ENCODE results near the gene NME1. TPM values are rescaled to one million over a fixed set of nuclear protein-coding genes. Genes with fewer than 3 reads are reported as not detected.

NME1 gene
- total RNA-seq, 2 experiments from 2014 or later, result 296 to 301 TPM

GRCh38 chr17:51159604-51160003, 6.2 kb downstream of the NME1 start:
- ChIA-PET CTCF (interaction anchor here (0.9 kb wide), 1 partner anchor 93 kb away, joined by 3 read pairs; no protein-coding TSS in a partner anchor), POLR2A (interaction anchor here (0.8 to 1.4 kb wide), 2 partner anchors 12 to 107 kb away, joined by 3 to 4 read pairs; no protein-coding TSS in a partner anchor)
- no peak overlapping the region for H3K4me3 Mint-ChIP-seq
- peaks cover 51% of the 10 kb centered on the region for H3K36me3 Mint-ChIP-seq (ENCODE audit: low read depth)
- no peak for TF ChIP-seq CTCF (IDR thresholded peaks at IDR 0.05)
- ATAC-seq (no peak), DNase-seq (no peak)
- intact Hi-C loops (cut with micrococcal nuclease), result loop anchor here (10.0 kb wide), 1 partner anchor 295 kb away; the partner anchor contains the start of gene TOB1
- H3K4me1 Mint-ChIP-seq (ENCODE audit: low read depth), result peaks cover 24% of the 10 kb centered on the region
- H3K27me3 Mint-ChIP-seq, result no peaks in the 10 kb centered on the region
- H3K9me3 Mint-ChIP-seq, result no peaks in the 10 kb centered on the region
- H3K27ac Mint-ChIP-seq, result no peak overlapping the region

GRCh38 chr17:51161541-51161940, 8.2 kb downstream of the NME1 start:
- no peak overlapping the region for H3K27ac Mint-ChIP-seq
- CTCF ChIA-PET, result interaction anchor here (2.6 kb wide), 1 partner anchor 8 kb away, joined by 13 read pairs; the partner anchor contains the start of gene NME1

GRCh38 chr17:51164911-51165679, 11.7 kb downstream of the NME1 start:
- TF ChIP-seq CTCF (IDR thresholded peaks at IDR 0.05), result no peak
- CTCF ChIA-PET, result interaction anchor here (1.1 to 1.5 kb wide), 5 partner anchors 12 to 768 kb away, joined by 3 to 5 read pairs (median 4); partner anchors contain the start of genes LRRC59 and NME1
- ATAC-seq (no peak), DNase-seq (no peak)
- peak overlapping the region; percentile 84 for H3K4me3 Mint-ChIP-seq
- no peaks in the 10 kb centered on the region for H3K27me3 Mint-ChIP-seq
- peaks cover 53% of the 10 kb centered on the region for H3K36me3 Mint-ChIP-seq (ENCODE audit: low read depth)
- peak overlapping the region; percentile 97 for H3K27ac Mint-ChIP-seq
- intact Hi-C loops (cut with micrococcal nuclease), result no loop called here
- POLR2A ChIA-PET, result interaction anchor here (0.5 to 5.6 kb wide), 7 partner anchors 10 to 510 kb away, joined by 3 to 71 read pairs (median 3); partner anchors contain the start of gene NME1
- H3K4me1 Mint-ChIP-seq (ENCODE audit: low read depth), result peaks cover 31% of the 10 kb centered on the region
- no peaks in the 10 kb centered on the region for H3K9me3 Mint-ChIP-seq

More at GRCh38 chr17:51161541-51161940, 8.2 kb downstream of the NME1 start:
- ATAC-seq (no peak), DNase-seq (no peak)
- intact Hi-C loops (cut with micrococcal nuclease), result no loop called here
- no peaks in the 10 kb centered on the region for H3K27me3 Mint-ChIP-seq
- no peaks in the 10 kb centered on the region for H3K9me3 Mint-ChIP-seq
- H3K36me3 Mint-ChIP-seq (ENCODE audit: low read depth), result peaks cover 51% of the 10 kb centered on the region
- H3K4me3 Mint-ChIP-seq, result no peak overlapping the region
- POLR2A ChIA-PET, result interaction anchor here (0.5 to 5.6 kb wide), 4 partner anchors 6 to 295 kb away, joined by 3 to 71 read pairs (median 6); partner anchors contain the start of genes NME1 and TOB1
- no peak for TF ChIP-seq CTCF (IDR thresholded peaks at IDR 0.05)
- peaks cover 28% of the 10 kb centered on the region for H3K4me1 Mint-ChIP-seq (ENCODE audit: low read depth)

GRCh38 chr17:51165680-51166197, 12.4 kb downstream of the NME1 start:
- Mint-ChIP-seq H3K4me1 (ENCODE audit: low read depth) (peaks cover 31% of the 10 kb centered on the region), H3K4me3 (peak overlapping the region; percentile 84), H3K9me3 (no peaks in the 10 kb centered on the region), H3K27ac (peak overlapping the region; percentile 97), H3K36me3 (ENCODE audit: low read depth) (peaks cover 57% of the 10 kb centered on the region), H3K27me3 (no peaks in the 10 kb centered on the region)
- ATAC-seq (peak; percentile 26), DNase-seq (peak; percentile 66)
- intact Hi-C loops (cut with micrococcal nuclease), result no loop called here
- no peak for TF ChIP-seq CTCF (IDR thresholded peaks at IDR 0.05)
- ChIA-PET POLR2A (interaction anchor here (0.6 to 5.6 kb wide), 7 partner anchors 10 to 300 kb away, joined by 3 to 71 read pairs (median 3); partner anchors contain the start of genes NME1 and TOB1), CTCF (interaction anchor here (0.9 to 1.5 kb wide), 4 partner anchors 12 to 165 kb away, joined by 3 to 5 read pairs (median 4); partner anchors contain the start of gene NME1)
